ENCODE results near the gene ITIH5. TPM values are rescaled to one million over a fixed set of nuclear protein-coding genes. Genes with fewer than 3 reads are reported as not detected.
A peak's percentile ranks its signal among the peaks of the same experiment; 100 is the strongest.
"Not testable (repeated sequence)": the region's sequence is repeated elsewhere in the genome, so short reads cannot be mapped to it uniquely, and the experiment has no call there.

The ITIH5 gene
- total RNA-seq, 1 experiment from 2014 or later: 0.10 TPM

- DNase-seq (ENCODE audit: low spot score): peak; percentile 85
Observed at GRCh38 chr10:7687228-7687907, 20.6 kb upstream of the ITIH5 start.

DNA sequence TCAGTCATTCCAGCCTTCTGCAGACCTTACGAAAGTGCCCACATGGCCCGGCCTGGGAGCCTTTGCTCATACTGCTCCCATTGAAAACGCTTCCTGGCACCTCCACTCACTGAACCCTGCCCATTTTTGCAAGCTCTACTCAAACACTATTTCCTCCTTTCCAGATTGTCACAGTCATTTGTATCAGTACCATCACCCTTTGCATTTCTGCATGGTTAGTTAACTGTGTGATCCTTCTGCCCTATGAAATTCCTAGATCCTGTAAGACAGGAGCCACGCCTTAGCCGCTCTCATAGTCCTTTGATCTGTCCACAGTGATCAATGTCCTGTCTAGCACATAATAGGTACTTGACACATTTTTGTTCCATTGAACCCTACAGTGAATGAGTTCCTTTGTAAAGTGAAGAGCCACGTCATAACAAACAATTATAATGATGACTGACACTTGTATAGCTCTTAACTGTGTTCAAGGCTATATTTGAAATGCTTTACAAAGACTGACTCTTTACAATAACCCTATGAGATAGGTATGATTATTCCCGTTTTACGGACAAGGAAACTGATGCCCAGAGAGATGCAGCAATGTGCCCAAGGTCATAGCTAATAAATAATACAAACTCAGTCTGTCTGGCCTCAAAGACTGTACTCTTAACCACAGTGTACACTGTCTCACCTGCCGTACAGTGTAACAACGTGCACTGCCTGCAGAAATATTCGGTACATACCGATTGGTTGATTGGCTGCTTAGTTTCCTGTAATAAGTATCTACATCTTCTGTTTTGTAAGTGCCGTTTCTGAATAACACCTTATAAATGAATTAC is 19.8 kb upstream of the ITIH5 start:
- DNase-seq (ENCODE audit: low spot score): no peak

- not testable (repeated sequence) for DNase-seq (ENCODE audit: low spot score)
Observed at GRCh38 chr10:7680078-7680477, 13.3 kb upstream of the ITIH5 start.

GRCh38 chr10:7679256-7679655 is 12.5 kb upstream of the ITIH5 start:
- no peak for DNase-seq (ENCODE audit: low spot score)

GRCh38 chr10:7672341-7673134 is 5.8 kb upstream of the ITIH5 start:
- DNase-seq (ENCODE audit: low spot score): no peak

DNA sequence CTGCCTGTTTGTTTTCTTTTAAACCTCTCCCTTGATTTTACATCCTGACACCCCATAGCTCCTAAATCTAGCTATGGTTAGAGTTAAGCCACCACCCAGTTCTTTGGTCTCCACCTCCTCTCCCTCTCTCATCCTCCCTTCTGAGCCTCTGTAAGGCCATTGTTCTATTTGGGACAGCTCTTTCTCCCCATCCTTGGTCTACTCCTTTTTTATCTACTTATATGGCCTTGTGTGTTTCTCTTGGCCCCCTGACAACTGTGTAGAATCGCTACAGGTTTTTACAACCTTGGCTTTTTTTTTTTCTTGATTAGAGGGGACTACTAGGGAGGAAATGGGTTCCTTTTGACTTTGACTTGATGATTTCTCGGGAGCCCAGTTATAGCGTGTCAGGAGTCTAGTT is 3.4 kb upstream of the ITIH5 start:
- no peak for DNase-seq (ENCODE audit: low spot score)

GRCh38 chr10:7667262-7668141 is 736 bp upstream of the ITIH5 start:
- no peak for DNase-seq (ENCODE audit: low spot score)

- no peak for DNase-seq (ENCODE audit: low spot score)
Observed at GRCh38 chr10:7665767-7666166, 999 bp downstream of the ITIH5 start.

DNA sequence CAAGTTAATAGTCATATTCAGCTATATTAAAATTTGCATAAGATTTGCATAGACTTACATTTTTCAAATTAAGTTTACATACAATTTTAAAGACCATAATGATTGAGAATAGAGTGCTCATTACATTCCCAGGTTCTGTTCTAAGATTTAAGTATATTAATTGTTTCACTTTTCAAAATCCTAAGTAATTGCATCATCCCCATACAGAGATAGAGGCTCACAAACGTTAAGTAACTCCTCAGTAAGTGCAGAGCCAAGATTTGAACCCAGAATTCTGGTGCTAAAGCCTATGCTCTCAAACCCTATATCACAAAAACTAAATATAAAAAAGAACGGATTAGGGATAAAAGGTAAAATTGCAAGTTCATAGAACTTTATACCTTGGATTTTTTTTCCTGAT is 2.1 kb downstream of the ITIH5 start:
- no peak for DNase-seq (ENCODE audit: low spot score)

DNA sequence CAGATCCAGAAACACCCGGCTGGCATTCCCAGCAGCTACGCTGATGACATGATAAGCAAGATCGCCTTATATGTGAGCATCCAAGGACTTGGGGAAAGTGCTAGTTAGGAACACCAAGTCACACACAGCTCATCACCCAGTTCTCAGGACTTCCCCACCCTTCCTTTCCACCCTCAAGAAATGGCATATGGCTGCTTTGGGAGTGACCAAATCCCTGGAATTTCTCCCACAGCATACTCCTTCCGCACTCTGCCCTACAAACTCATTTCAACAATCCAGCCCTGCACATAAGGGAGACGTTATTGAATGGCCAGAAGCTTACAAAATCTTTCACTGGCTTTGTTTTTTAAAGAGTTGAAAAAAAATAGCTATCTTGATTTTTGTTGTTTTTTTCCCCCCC is 4.2 kb downstream of the ITIH5 start:
- DNase-seq (ENCODE audit: low spot score): no peak

DNA sequence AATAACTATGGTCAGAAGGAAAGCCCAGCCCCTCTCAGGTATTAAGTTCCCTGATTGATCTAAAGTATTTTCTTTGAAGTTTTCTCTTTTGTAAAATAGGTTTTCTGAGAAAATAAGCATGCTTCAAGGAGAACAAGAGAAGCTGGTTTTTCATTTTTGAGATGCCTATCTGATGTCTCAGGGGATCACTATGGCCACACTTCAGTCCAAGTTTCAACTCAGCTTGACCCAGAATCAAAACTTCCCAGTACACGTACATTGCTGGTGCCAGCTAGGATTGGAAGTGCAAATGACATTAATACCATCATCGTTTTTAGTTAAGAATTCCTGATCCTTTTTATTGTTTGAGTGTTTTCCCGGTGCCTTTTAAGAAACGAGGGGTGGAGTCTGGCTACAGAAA is 7.2 kb downstream of the ITIH5 start:
- no peak for DNase-seq (ENCODE audit: low spot score)

DNA sequence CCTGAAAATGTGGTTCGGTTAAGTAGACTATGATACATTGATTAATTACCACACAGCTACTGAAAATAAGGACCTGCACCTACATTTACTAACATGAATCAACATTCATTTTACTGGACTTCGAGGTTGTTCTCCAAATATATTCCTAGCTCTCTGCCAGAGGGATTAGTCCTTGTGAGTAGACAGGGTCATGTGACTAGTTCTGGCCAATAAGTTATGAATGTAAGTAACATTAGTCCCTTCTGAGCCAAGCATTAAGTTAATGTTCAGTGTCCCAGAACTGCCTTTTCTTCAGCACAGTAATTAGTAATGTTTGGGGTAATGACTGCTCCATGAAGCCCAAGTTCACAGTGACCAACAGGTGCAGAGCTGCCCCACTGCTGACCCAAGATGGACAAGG is 9.2 kb downstream of the ITIH5 start:
- no peak for DNase-seq (ENCODE audit: low spot score)

- DNase-seq (ENCODE audit: low spot score): not testable (repeated sequence)
Observed at GRCh38 chr10:7657079-7657478, 9.7 kb downstream of the ITIH5 start.

GRCh38 chr10:7651853-7652470 is 14.8 kb downstream of the ITIH5 start:
- DNase-seq (ENCODE audit: low spot score): no peak

DNA sequence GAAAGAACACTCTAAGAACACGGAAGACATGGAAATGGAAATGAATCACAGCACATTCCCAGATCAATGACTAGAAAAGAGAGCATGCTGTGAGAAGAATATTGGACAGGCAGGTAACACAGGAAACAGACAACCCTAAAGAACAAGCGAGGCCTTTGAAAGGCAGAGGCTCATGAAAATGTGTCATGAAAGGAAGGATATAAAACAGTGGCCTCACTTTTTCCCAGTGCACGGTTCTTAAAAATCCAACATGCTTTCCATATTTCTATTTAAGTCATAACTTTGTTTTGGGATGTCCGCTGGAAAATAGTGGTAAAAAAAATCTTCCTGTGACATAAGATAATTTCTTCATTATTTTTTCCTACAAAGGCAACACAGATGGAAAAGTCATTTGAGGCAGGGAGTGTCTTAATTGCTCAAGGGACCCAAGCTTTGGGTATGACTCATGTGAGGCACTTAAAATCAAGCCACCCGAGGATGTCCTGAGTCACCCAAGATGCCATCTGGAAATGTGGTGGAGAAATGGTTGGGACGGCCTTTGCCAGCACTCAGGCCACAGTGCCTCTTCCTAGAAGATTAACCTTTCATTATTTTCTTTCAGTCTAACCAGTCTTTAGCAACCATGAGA is 17.0 kb downstream of the ITIH5 start:
- peak; percentile 59 for DNase-seq (ENCODE audit: low spot score)

- no peak for DNase-seq (ENCODE audit: low spot score)
Observed at GRCh38 chr10:7647062-7647664, 19.6 kb downstream of the ITIH5 start.

DNA sequence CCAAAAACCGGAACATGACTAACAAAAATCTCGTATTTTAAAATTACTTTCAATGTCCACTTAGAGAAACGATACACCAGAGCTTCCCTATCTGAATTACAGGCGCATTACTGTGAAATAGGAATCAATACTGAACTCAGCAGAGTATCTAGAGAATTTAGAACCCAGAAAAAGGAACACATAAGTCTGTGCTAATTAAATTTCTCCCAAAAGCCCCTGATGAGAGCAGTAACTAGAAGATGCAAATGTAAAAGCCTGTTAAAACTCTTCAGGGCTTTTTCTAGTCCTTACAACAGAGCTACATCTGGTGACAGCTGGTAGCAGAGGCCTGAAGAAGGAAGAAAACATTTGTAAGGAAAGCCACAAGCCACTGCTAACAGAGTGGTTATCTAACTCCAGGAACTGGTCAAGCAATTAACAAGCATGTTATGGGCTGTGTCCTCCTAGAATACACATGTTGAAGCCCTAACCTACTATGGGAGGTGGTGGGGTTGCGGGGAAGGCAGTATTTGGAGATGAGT is 24.2 kb downstream of the ITIH5 start:
- no peak for DNase-seq (ENCODE audit: low spot score)

- no peak for DNase-seq (ENCODE audit: low spot score)
Observed at GRCh38 chr10:7635408-7636125, 31.2 kb downstream of the ITIH5 start.
